NB4 (cell line): ENCODE measurements around the gene SLX4.

Experiments used
- POLR2A ChIP-seq: IDR thresholded peaks from 2 replicates; pipeline ENCODE4 v1.6.1; 2011; ENCODE audit warnings: mild to moderate bottlenecking; ENCODE audit not compliant: insufficient read length; ENCODE audit errors: extremely low read depth
- TF ChIP-seq, protein P1 (sequence below): IDR thresholded peaks from one replicate; pipeline ENCODE4 v1.5.1; 2012; ENCODE audit warnings: low read depth, low read length
- TF ChIP-seq, protein P2 (sequence below): IDR thresholded peaks from 2 replicates; pipeline ENCODE4 v1.6.1; 2011; ENCODE audit warnings: low read depth, low read length

GRCh38 chr16:3590736-3591435 lies 20.5 kb downstream of the SLX4 start:
- TF ChIP-seq POLR2A = no peak
- TF ChIP-seq, protein P1, sequence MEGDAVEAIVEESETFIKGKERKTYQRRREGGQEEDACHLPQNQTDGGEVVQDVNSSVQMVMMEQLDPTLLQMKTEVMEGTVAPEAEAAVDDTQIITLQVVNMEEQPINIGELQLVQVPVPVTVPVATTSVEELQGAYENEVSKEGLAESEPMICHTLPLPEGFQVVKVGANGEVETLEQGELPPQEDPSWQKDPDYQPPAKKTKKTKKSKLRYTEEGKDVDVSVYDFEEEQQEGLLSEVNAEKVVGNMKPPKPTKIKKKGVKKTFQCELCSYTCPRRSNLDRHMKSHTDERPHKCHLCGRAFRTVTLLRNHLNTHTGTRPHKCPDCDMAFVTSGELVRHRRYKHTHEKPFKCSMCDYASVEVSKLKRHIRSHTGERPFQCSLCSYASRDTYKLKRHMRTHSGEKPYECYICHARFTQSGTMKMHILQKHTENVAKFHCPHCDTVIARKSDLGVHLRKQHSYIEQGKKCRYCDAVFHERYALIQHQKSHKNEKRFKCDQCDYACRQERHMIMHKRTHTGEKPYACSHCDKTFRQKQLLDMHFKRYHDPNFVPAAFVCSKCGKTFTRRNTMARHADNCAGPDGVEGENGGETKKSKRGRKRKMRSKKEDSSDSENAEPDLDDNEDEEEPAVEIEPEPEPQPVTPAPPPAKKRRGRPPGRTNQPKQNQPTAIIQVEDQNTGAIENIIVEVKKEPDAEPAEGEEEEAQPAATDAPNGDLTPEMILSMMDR = no peak
- TF ChIP-seq, protein P2, sequence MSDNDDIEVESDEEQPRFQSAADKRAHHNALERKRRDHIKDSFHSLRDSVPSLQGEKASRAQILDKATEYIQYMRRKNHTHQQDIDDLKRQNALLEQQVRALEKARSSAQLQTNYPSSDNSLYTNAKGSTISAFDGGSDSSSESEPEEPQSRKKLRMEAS = no peak
